GM23338 (cell line): ENCODE data around the gene CKM. TPM values are rescaled to one million over a fixed set of nuclear protein-coding genes. Genes with fewer than 3 reads are reported as not detected.

Source experiments
- ATAC-seq: fragments of 200-7000 bp; cut with Tn5 transposase; 3 replicates; pipeline ENCODE4 v1.9.1; 2020
- DNase-seq: peaks from one replicate; pipeline ENCODE4 v3.0.0-alpha.2; 2015; ENCODE audit warnings: low spot score
- H2AFZ ChIP-seq: fragments of 200-600 bp; sonication (generic); 2 replicates; pipeline ENCODE4 v1.8.0; 2016; ENCODE audit warnings: antibody characterized with exemption, mild to moderate bottlenecking, moderate library complexity
- H3F3A ChIP-seq: fragments of 200-600 bp; sonication (generic); replicated peaks from 2 replicates; pipeline ENCODE4 v1.8.0; 2017; ENCODE audit warnings: antibody characterized with exemption, mixed run types, low read depth
- H3K27ac ChIP-seq: fragments of 200-600 bp; sonication (generic); 2 replicates; pipeline ENCODE4 v1.6.1; 2016; ENCODE audit warnings: low read depth
- H3K27me3 ChIP-seq: fragments of 200-600 bp; sonication (generic); 2 replicates; pipeline ENCODE4 v1.8.0; 2016; ENCODE audit warnings: mild to moderate bottlenecking, mixed run types, moderate library complexity; ENCODE audit not compliant: insufficient read depth
- H3K36me3 ChIP-seq: fragments of 200-600 bp; sonication (generic); 2 replicates; pipeline ENCODE4 v1.8.0; 2016; ENCODE audit warnings: mild to moderate bottlenecking; ENCODE audit not compliant: insufficient read depth
- H3K4me1 ChIP-seq: fragments of 200-600 bp; sonication (generic); 2 replicates; pipeline ENCODE4 v1.8.0; 2016; ENCODE audit warnings: mild to moderate bottlenecking, moderate library complexity; ENCODE audit not compliant: insufficient read depth
- H3K4me2 ChIP-seq: fragments of 200-600 bp; sonication (generic); 2 replicates; pipeline ENCODE4 v1.7.1; 2017; ENCODE audit warnings: mixed run types
- H3K4me3 ChIP-seq: fragments of 200-600 bp; sonication (generic); 2 replicates; pipeline ENCODE4 v1.6.1; 2016; ENCODE audit warnings: mixed run types
- H3K79me2 ChIP-seq: fragments of 200-600 bp; sonication (generic); replicated peaks from 2 replicates; pipeline ENCODE4 v1.8.0; 2017; ENCODE audit warnings: mild to moderate bottlenecking; ENCODE audit not compliant: insufficient read depth
- H3K9me2 ChIP-seq: fragments of 200-600 bp; sonication (generic); 2 replicates; pipeline ENCODE4 v1.8.0; 2017; ENCODE audit not compliant: insufficient read depth
- H4K20me1 ChIP-seq: fragments of 200-600 bp; sonication (generic); replicated peaks from 2 replicates; pipeline ENCODE4 v1.8.0; 2017; ENCODE audit warnings: mild to moderate bottlenecking; ENCODE audit not compliant: insufficient read depth
- H3K27ac Mint-ChIP-seq: 2 replicates; pipeline ENCODE4 v1.8.0; 2020; ENCODE audit warnings: inconsistent platforms, mild to moderate bottlenecking, moderate library complexity, mixed read lengths
- H3K27me3 Mint-ChIP-seq: 3 replicates; pipeline ENCODE4 v1.8.0; 2022; ENCODE audit warnings: low read depth, mild to moderate bottlenecking, moderate library complexity, mixed read lengths, inconsistent platforms; ENCODE audit not compliant: insufficient read depth, poor library complexity
- H3K36me3 Mint-ChIP-seq: 3 replicates; pipeline ENCODE4 v1.8.0; 2021; ENCODE audit warnings: low read depth, mild to moderate bottlenecking, inconsistent platforms, moderate library complexity, mixed read lengths
- H3K4me1 Mint-ChIP-seq: 3 replicates; pipeline ENCODE4 v1.8.0; 2020; ENCODE audit warnings: mild to moderate bottlenecking, inconsistent platforms, mixed read lengths
- H3K4me3 Mint-ChIP-seq: 3 replicates; pipeline ENCODE4 v1.8.0; 2021; ENCODE audit warnings: moderate library complexity, mild to moderate bottlenecking, inconsistent platforms, mixed read lengths
- H3K9me3 Mint-ChIP-seq: 3 replicates; pipeline ENCODE4 v1.8.0; 2020; ENCODE audit warnings: moderate library complexity, mild to moderate bottlenecking, inconsistent platforms, mixed read lengths
- EZH2 ChIP-seq: fragments of 200-600 bp; sonication (generic); IDR thresholded peaks from one replicate; pipeline ENCODE4 v1.8.0; 2017; ENCODE audit warnings: antibody characterized with exemption, mild to moderate bottlenecking, low read depth; ENCODE audit not compliant: unreplicated experiment
- JUNB ChIP-seq: IDR thresholded peaks from one replicate; pipeline ENCODE4 v1.6.1; 2016; ENCODE audit warnings: antibody characterized with exemption; ENCODE audit not compliant: unreplicated experiment
- POLR2AphosphoS5 ChIP-seq: IDR thresholded peaks from 2 replicates; pipeline ENCODE4 v1.6.1; 2016; ENCODE audit warnings: antibody characterized with exemption, low read depth
- STAT1 ChIP-seq: IDR thresholded peaks from one replicate; pipeline ENCODE4 v1.6.1; 2016; ENCODE audit warnings: antibody characterized with exemption; ENCODE audit not compliant: unreplicated experiment
- ZNF114 ChIP-seq: fragments of 250-450 bp; sonication (Bioruptor Pico); IDR thresholded peaks from 2 replicates; pipeline ENCODE4 v1.5.0; 2020; ENCODE audit warnings: mild to moderate bottlenecking, moderate library complexity
- polyA plus RNA-seq: library from polyadenylated mRNA; unstranded; fragments of >200 nt; fragmentation: Nextera tagmentation; extraction: Ambion mirVana; gene quantifications from 2 replicates; pipeline ENCODE4 v1.2.1, GENCODE V29; 2016
- total RNA-seq: library from RNA; depleted of rRNA; stranded (reverse); fragments of >200 nt; shearing (Covaris generic); gene quantifications from 2 replicates; pipeline ENCODE4 v1.2.3, GENCODE V29; 2014
- TF ChIP-seq, protein P1 (sequence below): fragments of 250-450 bp; sonication (Bioruptor Pico); IDR thresholded peaks from 2 replicates; pipeline ENCODE4 v1.5.0; 2020; ENCODE audit warnings: mild to moderate bottlenecking, moderate library complexity
- TF ChIP-seq, protein P2 (sequence below), 2 experiments: fragments of 200-600 bp in 1 of 2; sonication (generic) in 1 of 2; conservative IDR thresholded peaks; 2 replicates each; pipeline versions ENCODE4 v1.5.1 to v1.6.1; 2016 to 2017; ENCODE audit warnings: antibody characterized with exemption in 2 of 2, low read depth in 2 of 2, mild to moderate bottlenecking in 2 of 2, moderate library complexity in 1 of 2

CKM gene
- total and polyA plus RNA-seq, 2 experiments from 2014 or later, result not detected

DNA sequence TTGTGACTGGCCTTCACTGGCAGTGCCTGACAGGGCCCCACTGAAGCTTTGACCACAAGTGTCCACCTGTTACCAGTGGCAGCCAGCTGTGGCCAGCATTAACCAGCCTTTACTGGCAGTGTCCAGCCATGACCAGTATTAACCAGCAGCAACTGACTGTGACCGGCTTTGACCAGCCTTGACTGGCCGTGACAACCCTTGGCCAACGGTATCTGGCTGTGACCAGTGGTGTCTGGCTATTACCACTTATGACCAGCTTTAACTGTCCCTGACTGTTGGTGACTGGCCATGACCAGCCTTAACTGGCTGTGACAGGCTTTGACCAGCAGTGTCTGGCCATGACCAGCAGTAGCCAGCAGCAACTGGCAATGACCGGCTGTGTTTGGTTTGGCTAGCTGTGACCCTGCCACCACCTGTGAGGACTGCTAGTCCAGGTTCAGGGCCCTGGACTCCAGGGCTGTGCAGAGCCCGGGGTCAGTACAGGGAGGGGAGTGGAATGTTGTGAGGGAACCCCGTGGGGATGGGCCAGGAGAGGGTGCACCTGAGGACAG is 32.2 kb downstream of the CKM start (continued):
- TF ChIP-seq, protein P1, sequence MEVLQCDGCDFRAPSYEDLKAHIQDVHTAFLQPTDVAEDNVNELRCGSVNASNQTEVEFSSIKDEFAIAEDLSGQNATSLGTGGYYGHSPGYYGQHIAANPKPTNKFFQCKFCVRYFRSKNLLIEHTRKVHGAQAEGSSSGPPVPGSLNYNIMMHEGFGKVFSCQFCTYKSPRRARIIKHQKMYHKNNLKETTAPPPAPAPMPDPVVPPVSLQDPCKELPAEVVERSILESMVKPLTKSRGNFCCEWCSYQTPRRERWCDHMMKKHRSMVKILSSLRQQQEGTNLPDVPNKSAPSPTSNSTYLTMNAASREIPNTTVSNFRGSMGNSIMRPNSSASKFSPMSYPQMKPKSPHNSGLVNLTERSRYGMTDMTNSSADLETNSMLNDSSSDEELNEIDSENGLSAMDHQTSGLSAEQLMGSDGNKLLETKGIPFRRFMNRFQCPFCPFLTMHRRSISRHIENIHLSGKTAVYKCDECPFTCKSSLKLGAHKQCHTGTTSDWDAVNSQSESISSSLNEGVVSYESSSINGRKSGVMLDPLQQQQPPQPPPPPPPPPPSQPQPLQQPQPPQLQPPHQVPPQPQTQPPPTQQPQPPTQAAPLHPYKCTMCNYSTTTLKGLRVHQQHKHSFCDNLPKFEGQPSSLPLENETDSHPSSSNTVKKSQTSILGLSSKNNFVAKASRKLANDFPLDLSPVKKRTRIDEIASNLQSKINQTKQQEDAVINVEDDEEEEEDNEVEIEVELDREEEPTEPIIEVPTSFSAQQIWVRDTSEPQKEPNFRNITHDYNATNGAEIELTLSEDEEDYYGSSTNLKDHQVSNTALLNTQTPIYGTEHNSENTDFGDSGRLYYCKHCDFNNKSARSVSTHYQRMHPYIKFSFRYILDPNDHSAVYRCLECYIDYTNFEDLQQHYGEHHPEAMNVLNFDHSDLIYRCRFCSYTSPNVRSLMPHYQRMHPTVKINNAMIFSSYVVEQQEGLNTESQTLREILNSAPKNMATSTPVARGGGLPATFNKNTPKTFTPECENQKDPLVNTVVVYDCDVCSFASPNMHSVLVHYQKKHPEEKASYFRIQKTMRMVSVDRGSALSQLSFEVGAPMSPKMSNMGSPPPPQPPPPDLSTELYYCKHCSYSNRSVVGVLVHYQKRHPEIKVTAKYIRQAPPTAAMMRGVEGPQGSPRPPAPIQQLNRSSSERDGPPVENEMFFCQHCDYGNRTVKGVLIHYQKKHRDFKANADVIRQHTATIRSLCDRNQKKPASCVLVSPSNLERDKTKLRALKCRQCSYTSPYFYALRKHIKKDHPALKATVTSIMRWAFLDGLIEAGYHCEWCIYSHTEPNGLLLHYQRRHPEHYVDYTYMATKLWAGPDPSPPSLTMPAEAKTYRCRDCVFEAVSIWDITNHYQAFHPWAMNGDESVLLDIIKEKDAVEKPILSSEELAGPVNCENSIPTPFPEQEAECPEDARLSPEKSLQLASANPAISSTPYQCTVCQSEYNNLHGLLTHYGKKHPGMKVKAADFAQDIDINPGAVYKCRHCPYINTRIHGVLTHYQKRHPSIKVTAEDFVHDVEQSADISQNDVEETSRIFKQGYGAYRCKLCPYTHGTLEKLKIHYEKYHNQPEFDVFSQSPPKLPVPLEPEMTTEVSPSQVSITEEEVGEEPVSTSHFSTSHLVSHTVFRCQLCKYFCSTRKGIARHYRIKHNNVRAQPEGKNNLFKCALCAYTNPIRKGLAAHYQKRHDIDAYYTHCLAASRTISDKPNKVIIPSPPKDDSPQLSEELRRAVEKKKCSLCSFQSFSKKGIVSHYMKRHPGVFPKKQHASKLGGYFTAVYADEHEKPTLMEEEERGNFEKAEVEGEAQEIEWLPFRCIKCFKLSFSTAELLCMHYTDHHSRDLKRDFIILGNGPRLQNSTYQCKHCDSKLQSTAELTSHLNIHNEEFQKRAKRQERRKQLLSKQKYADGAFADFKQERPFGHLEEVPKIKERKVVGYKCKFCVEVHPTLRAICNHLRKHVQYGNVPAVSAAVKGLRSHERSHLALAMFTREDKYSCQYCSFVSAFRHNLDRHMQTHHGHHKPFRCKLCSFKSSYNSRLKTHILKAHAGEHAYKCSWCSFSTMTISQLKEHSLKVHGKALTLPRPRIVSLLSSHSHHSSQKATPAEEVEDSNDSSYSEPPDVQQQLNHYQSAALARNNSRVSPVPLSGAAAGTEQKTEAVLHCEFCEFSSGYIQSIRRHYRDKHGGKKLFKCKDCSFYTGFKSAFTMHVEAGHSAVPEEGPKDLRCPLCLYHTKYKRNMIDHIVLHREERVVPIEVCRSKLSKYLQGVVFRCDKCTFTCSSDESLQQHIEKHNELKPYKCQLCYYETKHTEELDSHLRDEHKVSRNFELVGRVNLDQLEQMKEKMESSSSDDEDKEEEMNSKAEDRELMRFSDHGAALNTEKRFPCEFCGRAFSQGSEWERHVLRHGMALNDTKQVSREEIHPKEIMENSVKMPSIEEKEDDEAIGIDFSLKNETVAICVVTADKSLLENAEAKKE (CRISPR knock-in tag), result no peak
- no peak for TF ChIP-seq JUNB
- TF ChIP-seq STAT1, result no peak
- TF ChIP-seq POLR2AphosphoS5, result no peak
- TF ChIP-seq, protein P2, sequence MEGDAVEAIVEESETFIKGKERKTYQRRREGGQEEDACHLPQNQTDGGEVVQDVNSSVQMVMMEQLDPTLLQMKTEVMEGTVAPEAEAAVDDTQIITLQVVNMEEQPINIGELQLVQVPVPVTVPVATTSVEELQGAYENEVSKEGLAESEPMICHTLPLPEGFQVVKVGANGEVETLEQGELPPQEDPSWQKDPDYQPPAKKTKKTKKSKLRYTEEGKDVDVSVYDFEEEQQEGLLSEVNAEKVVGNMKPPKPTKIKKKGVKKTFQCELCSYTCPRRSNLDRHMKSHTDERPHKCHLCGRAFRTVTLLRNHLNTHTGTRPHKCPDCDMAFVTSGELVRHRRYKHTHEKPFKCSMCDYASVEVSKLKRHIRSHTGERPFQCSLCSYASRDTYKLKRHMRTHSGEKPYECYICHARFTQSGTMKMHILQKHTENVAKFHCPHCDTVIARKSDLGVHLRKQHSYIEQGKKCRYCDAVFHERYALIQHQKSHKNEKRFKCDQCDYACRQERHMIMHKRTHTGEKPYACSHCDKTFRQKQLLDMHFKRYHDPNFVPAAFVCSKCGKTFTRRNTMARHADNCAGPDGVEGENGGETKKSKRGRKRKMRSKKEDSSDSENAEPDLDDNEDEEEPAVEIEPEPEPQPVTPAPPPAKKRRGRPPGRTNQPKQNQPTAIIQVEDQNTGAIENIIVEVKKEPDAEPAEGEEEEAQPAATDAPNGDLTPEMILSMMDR (conservative IDR thresholded peaks at IDR 0.05; ENCODE audit: low read depth in 2 of 2), result no peak

DNA sequence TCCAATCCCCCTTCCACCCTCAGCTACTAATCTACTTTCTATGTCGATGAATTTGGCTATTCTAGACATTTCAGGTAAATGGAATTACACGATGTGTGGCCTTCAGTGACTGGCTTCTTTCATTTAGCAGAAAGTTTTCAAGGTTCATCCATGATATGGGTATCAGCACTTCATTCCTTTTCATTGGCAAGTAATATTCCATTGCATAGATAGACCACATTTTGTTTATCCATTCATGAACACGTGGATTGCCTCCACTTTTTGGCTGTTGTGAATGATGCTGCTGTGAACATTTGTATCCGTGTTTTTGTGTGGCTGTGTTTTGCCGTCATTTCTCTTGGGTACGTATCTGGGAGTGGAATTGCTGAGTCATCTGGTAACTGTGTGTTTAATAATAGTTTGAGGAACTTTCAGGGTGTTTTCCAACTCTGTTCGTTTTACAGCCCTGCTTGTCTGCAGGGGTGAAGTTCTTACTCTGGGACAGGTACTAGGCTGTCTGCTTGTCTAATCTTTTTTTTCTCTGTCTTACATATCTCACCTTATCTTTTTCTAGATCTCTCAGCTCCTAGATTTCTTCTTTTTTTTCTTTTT is 39.1 kb downstream of the CKM start:
- peaks cover 33% of the 10 kb centered on the region for H3K36me3 Mint-ChIP-seq

More for the DNA sequence above, 39.1 kb downstream of the CKM start:
- peaks cover 3% of the 10 kb centered on the region for H3K27me3 Mint-ChIP-seq
- no peak for DNase-seq
- no peak overlapping the region for H3K4me3 Mint-ChIP-seq
- no peaks in the 10 kb centered on the region for H3F3A ChIP-seq
- H3K9me2 ChIP-seq, result no peaks in the 10 kb centered on the region
- H3K27ac Mint-ChIP-seq, result no peak overlapping the region
- ATAC-seq, result no peak
- no peaks in the 10 kb centered on the region for H3K27me3 ChIP-seq
- H3K27ac ChIP-seq, result no peak overlapping the region
- no peaks in the 10 kb centered on the region; the same call in 2 of the 3 replicates for H3K4me1 Mint-ChIP-seq
- H3K4me2 ChIP-seq, result no peak overlapping the region
- TF ChIP-seq EZH2, result no peak
- no peak for TF ChIP-seq ZNF114 (CRISPR knock-in tag)
- TF ChIP-seq, protein P1 (CRISPR knock-in tag), result no peak
- peaks cover 3% of the 10 kb centered on the region; the same call in 1 of the 2 replicates for H4K20me1 ChIP-seq
- no peak overlapping the region for H2AFZ ChIP-seq
- peaks cover 16% of the 10 kb centered on the region for H3K36me3 ChIP-seq
- H3K4me3 ChIP-seq, result no peak overlapping the region
- H3K4me1 ChIP-seq, result no peaks in the 10 kb centered on the region
- H3K9me3 Mint-ChIP-seq, result peaks cover 6% of the 10 kb centered on the region; the same call in 1 of the 3 replicates
- H3K79me2 ChIP-seq, result no peaks in the 10 kb centered on the region
